Measurements from ENCODE around the gene TRIM54. TPM values are rescaled to one million over a fixed set of nuclear protein-coding genes. Genes with fewer than 3 reads are reported as not detected.
"Not testable (repeated sequence)": the region's sequence is repeated elsewhere in the genome, so short reads cannot be mapped to it uniquely, and the experiment has no call there.

TRIM54 gene
- total RNA-seq, 1 donor from 2014 or later = not detected

DNA sequence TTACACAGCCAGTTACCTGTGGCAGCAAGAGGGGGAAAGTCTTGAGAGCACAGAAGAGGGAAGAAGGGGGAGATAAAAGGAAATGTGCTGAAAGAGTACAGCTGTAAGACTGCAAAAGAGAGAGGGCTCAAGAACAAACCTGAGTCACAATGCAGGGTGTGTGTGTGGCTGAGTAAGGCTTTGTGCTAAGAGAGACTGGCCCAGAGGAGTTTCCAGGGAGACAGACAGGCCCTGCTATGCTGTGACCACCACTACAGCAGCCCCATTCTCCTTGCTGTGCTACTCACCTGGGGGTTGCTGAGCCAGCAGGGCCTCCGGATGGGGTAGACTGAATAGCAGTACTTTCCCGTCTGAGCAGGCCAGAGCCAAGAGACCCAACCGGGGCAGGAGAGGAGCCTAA, 53.1 kb downstream of the TRIM54 start:
- TF ChIP-seq, protein P1, sequence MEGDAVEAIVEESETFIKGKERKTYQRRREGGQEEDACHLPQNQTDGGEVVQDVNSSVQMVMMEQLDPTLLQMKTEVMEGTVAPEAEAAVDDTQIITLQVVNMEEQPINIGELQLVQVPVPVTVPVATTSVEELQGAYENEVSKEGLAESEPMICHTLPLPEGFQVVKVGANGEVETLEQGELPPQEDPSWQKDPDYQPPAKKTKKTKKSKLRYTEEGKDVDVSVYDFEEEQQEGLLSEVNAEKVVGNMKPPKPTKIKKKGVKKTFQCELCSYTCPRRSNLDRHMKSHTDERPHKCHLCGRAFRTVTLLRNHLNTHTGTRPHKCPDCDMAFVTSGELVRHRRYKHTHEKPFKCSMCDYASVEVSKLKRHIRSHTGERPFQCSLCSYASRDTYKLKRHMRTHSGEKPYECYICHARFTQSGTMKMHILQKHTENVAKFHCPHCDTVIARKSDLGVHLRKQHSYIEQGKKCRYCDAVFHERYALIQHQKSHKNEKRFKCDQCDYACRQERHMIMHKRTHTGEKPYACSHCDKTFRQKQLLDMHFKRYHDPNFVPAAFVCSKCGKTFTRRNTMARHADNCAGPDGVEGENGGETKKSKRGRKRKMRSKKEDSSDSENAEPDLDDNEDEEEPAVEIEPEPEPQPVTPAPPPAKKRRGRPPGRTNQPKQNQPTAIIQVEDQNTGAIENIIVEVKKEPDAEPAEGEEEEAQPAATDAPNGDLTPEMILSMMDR (IDR thresholded peaks at IDR 0.05) = no peak
- H3K27me3 ChIP-seq (ENCODE audit: low read depth) = no peaks in the 10 kb centered on the region
- DNase-seq (peak; percentile 3), ATAC-seq (no peak)
- H3K4me1 ChIP-seq = no peaks in the 10 kb centered on the region
- no peaks in the 10 kb centered on the region for H3K9me3 ChIP-seq
- no peak overlapping the region for H3K27ac ChIP-seq
- no peak overlapping the region for H3K4me3 ChIP-seq
- peaks cover 98% of the 10 kb centered on the region for H3K36me3 ChIP-seq
- intact Hi-C loops (cut with DNase I) = no loop called here

DNA sequence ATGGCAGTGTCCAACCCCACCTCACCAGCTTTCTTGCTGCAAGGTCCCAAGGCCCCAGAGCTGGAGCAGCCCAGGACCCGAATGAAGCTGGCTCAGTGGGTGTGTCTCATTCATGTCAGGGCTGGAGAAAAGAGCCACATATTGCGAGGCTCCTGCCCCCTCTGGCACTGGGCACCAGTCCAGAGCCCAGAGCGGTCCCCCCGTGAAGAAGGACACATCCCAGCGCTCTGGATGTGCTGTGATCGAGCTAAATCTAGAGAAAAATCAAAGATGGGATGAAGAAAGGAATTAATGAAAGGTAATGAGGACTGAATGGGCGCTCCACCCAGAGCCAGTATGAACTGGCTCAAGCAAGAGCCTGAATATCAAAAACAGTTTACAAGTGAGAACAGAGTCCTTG, 53.9 kb downstream of the TRIM54 start:
- Histone ChIP-seq H3K4me3 (no peak overlapping the region), H3K27me3 (ENCODE audit: low read depth) (no peaks in the 10 kb centered on the region), H3K36me3 (peaks cover 99% of the 10 kb centered on the region), H3K4me1 (no peaks in the 10 kb centered on the region), H3K27ac (no peak overlapping the region), H3K9me3 (no peaks in the 10 kb centered on the region)
- DNase-seq = peak; percentile 16
- intact Hi-C loops (cut with DNase I) = no loop called here
- no peak for ATAC-seq
- TF ChIP-seq, protein P1 (IDR thresholded peaks at IDR 0.05) = no peak

DNA sequence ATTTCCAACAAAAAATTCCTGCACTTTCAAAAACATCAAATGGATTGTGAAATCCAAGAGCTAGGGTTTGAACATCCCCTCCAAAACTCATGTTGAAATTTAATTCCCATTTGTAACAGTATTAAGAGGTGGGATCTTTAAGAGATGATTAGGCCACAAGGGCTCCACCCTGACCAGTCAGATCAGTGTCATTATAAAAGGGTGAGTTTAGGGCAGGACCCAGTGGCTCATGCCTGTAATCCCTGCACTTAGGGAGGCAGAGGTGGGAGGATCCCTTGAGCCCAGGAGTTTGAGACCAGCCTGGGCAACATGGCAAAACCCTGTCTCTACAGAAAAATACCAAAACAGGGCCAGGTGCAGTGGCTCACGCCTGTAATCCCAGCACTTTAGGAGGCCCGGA, 65.4 kb downstream of the TRIM54 start:
- Histone ChIP-seq H3K27ac (no peak overlapping the region), H3K36me3 (peaks cover 27% of the 10 kb centered on the region), H3K4me1 (peaks cover 7% of the 10 kb centered on the region), H3K9me3 (no peaks in the 10 kb centered on the region), H3K4me3 (no peak overlapping the region), H3K27me3 (ENCODE audit: low read depth) (no peaks in the 10 kb centered on the region)
- ATAC-seq (no peak), DNase-seq (no peak)
- TF ChIP-seq, protein P1 (IDR thresholded peaks at IDR 0.05) = no peak
- intact Hi-C loops (cut with DNase I) = no loop called here

DNA sequence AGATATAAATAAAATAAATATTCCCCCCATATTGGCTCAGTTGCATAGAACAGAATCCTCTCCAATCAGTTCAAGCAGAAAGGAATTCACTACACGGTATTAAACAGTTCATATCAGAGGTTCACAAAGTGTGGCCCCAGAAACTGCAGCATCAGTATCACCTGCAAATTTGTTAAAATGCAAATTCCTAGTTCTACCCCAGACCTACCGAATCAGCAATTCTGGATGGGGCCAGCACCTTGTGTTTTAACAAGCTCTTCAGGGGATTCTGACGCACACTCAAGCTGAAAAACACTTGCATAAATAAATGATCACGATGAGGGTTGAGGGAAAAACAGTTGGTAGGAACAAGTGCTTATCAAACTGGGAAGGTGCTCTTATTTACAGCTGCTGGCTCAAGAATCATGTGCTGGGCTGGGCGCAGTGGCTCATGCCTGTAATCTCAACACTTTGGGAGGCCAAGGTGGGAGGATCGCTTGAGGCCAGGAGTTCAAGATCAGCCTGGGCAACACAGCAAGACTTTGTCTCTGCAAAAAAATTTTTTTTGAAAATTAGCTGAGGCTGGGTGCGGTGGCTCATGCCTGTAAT, 68.0 kb downstream of the TRIM54 start:
- Histone ChIP-seq H3K36me3 (peaks cover 19% of the 10 kb centered on the region), H3K27ac (no peak overlapping the region), H3K4me3 (no peak overlapping the region), H3K27me3 (ENCODE audit: low read depth) (no peaks in the 10 kb centered on the region), H3K9me3 (no peaks in the 10 kb centered on the region), H3K4me1 (peaks cover 29% of the 10 kb centered on the region)
- intact Hi-C loops (cut with DNase I) = no loop called here
- ATAC-seq (no peak), DNase-seq (no peak)
- TF ChIP-seq, protein P1 (IDR thresholded peaks at IDR 0.05) = no peak

DNA sequence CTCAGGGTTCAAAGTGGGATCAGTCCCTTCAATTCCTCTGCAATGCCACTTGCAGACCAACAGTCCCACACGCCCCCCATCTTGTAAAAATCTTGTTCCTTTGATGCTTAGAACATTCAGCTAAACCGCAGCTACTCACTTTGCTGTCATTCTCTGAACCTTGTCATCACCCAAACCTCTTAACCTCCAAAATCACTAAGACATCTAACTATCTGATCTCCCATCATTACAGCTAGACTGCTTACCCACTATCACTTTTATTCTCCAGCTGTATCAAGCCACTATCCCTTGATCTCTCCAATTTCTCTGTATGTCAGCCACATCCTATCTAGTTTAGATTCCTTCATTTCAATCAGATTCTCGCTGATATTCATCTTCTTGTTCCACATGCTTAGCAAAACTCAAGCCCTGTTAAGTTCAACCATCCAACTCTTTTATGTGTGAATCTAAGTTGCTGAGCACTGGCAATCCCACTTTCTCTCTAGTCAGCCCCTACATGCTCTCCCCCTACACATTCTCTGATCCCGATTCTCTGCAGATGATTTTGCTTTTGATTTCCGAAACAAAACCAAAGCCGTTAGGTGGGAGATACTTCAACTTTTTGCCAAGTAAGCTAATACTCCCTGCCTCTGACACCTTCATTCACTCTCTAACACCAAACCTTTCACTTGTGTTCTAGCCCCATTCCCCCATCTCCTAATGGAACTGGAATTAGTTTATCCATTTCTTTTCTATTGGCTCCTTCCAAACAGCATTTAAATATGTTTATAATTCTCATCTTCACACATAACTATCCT, 69.8 kb downstream of the TRIM54 start:
- no peak overlapping the region for H3K27ac ChIP-seq
- intact Hi-C loops (cut with DNase I) = no loop called here
- H3K9me3 ChIP-seq = no peaks in the 10 kb centered on the region
- H3K36me3 ChIP-seq = peaks cover 19% of the 10 kb centered on the region
- no peak overlapping the region for H3K4me3 ChIP-seq
- TF ChIP-seq, protein P1 (IDR thresholded peaks at IDR 0.05) = no peak
- no peak for ATAC-seq
- DNase-seq = no peak
- H3K27me3 ChIP-seq (ENCODE audit: low read depth) = no peaks in the 10 kb centered on the region
- H3K4me1 ChIP-seq = peaks cover 36% of the 10 kb centered on the region

DNA sequence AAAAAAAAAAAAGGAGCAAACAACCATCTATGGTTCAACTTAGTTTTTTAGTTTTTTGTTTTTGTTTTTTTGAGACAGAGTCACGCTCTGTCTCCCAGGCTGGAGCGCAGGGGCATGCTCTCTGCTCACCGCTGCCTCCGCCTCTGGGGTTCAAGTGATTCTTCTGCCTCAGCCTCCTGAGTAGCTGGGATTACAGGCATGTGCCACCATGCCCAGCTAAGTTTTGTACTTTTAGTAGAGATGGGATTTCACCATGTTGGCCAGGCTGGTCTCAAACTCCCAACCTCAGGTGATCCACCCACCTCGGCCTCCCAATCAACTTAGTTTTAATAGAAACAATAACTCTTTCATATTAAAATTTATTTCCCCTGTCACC, 71.1 kb downstream of the TRIM54 start:
- H3K27me3 ChIP-seq (ENCODE audit: low read depth); H3K9me3 ChIP-seq; H3K27ac ChIP-seq; intact Hi-C loops (cut with DNase I); H3K4me3 ChIP-seq; ATAC-seq; DNase-seq: not testable (repeated sequence)
- Histone ChIP-seq H3K4me1 (peaks cover 42% of the 10 kb centered on the region), H3K36me3 (peaks cover 11% of the 10 kb centered on the region)
